Endometrium (tissue), 2 donors: ENCODE measurements around the gene PSAP.
A peak's percentile ranks its signal among the peaks of the same experiment; 100 is the strongest.
"Not testable (repeated sequence)": the region's sequence is repeated elsewhere in the genome, so short reads cannot be mapped to it uniquely, and the experiment has no call there.

Experiments used
- FAIRE-seq: peaks from 2 replicates; lab custom pipeline; 2012; peaks lifted over from hg19 to GRCh38; lab: Jason Lieb, UNC
- donor health status: control.
- donor health status: control.

PSAP gene

DNA sequence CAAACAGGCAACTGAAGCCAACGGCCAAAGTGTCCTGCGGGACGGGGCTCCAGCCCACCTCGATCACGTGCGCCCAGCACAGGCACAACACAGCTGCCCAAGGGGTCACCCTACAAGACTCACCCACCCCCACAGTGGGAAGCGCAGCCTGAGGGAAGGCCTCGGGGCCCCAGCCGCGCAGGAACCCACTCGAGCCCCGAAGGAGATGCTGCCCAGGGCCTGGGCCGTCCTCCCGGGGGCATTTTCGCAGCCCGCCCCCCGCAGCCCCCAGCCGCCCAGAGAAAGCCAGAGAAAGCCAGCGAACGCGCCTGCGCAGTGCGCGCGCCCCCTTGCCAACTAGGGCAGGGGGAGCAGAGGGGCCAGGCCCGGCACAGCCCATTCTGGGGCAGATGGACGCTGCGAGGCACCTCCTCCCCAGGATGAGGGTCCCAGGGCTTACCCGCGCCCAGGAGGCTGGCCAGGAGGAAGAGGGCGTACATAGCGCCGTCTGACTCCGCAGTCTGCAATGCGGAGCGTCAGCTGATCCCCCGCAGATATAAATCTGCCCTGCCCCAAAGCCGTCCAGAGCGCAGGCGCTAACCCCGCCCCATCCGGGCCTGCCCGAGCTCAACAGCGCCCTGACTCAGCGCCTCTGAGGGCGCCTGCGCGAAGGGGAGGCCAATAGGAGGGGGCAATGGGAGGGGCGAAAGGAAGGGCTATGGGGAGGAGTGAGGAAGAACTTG, at the start of gene PSAP:
PSAP (minus strand) TSS at position 509 of the 722 bp plus-strand sequence; CDS start at position 479, 30 bp downstream.
- peak; percentile 95 for FAIRE-seq

DNA sequence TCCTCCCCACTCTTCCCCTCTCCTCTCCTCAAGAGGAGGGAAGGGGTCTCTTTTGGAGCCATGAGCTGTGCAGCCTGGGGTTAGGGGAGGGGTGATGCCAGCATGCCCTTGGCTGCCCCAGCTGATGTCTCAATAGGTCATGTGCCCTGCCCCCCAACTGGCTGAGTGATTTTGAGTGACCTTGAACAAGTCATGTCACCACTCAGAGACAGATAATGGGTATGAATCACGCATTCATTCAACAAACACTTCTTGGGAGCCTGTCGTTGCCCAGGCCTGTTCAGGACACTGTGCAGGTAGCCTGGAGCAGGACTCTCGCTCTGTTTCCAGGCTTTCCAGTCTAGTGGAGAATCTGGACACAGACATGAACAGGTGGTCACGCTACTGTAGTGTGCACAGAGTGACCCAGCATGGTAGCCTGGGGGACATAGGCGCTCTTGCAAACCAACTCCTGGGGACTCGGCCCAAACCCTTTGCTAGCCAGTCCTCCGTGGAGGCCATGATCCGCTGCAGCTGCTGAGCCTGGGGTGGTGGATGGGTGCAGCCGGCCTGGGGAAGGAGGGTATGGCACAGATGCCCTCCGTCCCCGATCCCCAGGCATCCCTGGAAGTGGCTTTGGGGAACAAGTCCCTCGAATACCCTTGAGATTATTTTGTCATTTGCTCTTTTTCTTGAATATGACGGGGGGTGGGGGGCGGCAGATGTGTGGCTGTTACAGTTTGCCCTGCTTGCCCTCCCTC, 49.6 kb upstream of the PSAP start:
- FAIRE-seq: no peak

DNA sequence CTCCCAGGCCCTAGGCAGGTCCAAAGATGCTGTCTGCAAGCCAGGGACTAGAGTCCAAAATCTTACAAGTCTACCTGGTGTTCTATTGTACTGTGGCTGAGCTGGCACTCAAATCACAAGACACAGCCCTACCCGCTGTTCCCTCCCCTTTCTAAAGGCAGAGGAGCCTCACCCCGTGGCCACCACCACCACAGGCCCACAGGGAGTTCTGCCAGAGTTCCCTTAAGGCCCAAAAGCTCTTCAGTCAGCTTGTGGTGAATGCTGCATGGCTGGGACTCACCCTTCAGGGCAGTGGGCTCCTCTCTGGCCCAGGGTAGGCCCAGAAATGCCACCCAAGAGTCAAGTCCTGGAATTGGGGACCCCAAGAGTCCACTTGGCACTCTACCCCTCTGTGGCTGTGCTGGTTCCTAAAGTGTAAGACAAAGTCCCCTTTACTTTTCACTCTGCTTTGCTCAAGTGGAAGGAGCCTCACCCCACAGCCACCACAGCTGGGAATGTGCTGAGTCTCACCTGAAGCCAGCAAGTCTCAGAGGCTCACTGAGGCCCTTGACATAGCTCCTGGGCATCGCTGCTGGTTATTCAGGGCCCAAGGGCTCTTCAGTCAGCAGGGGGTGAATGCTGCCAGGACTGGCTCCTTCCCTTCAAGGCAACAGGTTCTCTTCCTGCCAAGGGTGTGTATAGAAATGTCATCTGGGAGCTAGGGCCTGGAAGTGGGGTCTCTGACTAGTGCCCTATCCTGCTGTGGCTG, 48.8 kb upstream of the PSAP start:
- FAIRE-seq: no peak

- FAIRE-seq: not testable (repeated sequence)
Measured at GRCh38 chr10:71898346-71898745, 47.3 kb upstream of the PSAP start.

- FAIRE-seq: no peak
Measured at GRCh38 chr10:71893920-71894319, 42.9 kb upstream of the PSAP start.

- FAIRE-seq: no peak
Measured at GRCh38 chr10:71893258-71893815, 42.3 kb upstream of the PSAP start.

DNA sequence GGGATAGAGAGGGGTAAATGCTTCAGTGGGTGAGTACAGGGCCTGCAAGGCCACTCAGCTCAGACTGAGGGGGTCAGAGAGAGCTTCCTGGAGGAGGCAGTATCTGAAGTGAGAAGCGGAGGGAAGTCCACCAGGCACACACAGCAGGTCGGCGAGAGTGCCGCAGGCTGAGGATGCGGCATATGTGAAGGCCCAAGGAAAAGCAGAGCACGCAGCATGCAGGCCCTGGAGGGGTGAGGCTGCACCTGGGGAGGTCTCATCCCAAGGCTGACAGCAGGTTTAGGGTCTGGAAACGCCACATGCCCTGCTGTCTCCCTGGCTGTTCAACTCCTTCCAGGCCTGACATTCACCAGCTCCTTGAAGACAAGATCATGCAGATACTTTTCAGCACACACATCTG, 40.4 kb upstream of the PSAP start:
- no peak for FAIRE-seq

- no peak for FAIRE-seq
Measured at GRCh38 chr10:71889388-71889987, 38.4 kb upstream of the PSAP start.

DNA sequence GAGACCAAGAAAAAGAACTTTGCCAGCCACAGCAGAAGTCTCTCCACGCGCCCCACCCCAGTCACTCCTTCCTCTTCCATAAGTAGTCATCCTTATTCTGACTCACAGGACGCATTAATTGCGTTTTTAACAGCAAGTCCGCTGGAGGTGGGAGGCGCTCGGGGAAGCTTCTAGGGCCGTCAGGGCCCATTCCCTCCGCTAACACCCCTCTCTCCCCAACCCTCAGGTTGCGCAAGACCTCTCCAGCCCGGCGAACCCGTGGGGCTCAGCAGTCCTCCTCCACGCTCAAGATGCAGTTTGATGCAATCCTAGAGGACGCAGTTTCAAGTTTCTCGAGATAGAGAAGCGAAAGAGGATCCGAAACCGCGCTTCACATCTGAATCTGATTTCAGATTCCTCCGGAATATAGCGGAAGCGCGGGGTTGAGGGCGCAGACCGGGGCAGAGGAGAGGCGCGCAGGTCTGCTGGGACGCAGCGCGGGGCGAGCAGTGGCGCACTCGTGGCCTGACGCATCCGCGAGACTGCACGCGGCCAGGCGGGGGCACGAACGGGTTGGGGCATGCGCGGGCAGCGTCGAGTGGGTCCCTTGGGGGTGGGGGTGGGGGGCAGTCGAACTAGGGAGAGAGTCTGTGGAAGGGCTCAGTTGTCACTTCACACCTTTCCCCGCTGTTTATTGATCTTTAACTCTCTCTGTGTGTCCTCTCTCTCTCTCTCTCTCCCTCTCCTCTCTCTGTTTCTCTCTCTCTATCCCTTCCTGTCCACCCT, 37.8 kb upstream of the PSAP start:
- FAIRE-seq: no peak

DNA sequence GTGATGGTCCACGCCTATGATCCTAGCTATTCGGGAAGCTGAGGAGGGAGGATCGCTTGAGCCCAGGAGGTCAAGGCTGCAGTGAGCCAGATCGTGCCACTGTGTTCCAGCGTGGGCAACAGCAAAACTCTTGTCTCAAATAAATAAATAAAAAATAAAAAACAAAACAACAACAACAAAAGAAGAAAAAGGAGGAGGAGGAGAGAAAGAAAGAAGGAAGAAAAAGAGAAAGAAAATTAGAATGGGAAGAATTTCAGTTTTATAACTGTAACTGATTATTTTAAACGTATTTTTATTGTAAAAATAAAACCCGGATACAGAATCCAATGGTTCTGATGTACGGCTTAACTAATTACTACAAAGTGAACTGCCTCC, 37.2 kb upstream of the PSAP start:
- FAIRE-seq: no peak

DNA sequence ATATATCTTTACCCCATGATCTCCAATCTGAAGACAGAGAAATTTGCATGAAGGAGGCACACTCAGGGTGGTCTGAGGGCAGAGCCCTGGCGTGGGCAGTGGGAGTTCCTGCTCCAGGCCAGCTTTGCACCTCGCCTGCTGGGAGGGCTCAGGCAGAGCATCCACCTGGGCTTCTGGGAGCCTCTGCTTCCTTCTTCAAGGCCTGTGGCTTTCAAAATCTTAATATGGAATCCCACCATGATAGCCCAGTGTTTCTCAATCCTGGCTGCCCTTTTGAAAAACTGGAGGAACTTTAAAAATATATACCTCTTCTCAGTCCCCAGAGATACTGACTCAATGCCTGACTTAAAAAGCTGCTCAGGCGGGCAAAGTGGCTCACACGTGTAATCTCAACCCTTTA, 36.7 kb upstream of the PSAP start:
- no peak for FAIRE-seq

- no peak for FAIRE-seq
Measured at GRCh38 chr10:71882813-71883659, 32.0 kb upstream of the PSAP start.

GRCh38 chr10:71881647-71882355, 30.8 kb upstream of the PSAP start:
- no peak for FAIRE-seq

DNA sequence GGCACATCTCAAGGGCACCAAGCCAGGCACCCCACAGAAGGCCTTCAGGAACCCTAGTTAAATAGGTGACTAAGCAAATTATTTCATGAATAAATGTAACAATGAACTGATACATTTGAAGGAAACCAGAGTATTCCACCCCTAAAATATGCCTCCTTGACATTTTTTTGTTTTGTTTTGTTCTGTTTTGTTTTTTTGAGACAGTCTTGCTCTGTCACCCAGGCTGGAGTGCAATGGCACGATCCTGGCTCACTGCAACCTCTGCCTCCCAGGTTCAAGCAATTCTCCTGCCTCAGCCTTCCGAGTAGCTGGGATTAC, 30.2 kb upstream of the PSAP start:
- FAIRE-seq: not testable (repeated sequence)

DNA sequence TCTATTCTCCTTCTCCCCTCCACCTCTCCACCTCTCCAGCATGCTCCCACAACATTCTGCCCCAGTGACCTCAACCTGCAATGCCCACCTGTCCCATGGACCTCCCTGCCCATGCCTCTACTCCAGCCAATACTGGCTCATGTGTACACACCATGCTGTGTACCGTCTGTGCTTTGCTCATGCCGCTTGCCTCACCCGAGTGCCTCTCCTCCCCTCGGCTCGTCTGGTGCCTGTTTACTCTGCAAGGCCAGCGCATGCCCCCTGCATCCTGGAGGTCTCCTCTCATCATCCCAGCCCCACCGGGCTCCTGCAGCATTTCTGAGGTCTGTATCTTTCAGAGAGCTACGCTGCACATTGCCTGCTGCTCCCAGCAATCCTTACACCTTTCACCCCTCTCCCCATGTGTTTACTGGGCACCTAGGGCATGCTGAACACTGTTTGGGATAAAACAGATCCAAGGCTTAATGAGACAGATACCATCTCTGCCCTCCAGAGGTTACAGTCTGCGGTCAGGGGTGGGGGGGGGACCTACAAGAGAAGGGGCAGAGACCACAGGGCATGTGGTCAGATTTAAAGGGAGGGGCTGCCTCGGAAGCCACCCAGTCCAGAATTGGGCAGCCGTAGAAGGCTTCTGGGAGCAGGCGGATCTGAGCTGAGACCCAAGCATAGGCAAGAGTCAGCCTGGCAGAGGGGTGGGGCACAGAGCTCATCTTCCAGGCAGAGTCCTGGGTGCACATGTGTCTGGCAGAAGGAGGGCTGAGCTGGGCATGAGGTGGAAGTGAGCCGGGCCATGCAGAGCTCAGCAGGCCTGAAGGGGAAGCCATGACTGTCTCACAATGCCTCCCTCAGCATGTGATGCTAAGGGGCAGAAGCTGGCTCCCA, 29.6 kb upstream of the PSAP start:
- no peak for FAIRE-seq

GRCh38 chr10:71878327-71879034, 27.4 kb upstream of the PSAP start:
- FAIRE-seq: no peak

- no peak for FAIRE-seq
Measured at GRCh38 chr10:71877821-71878220, 26.8 kb upstream of the PSAP start.

GRCh38 chr10:71874680-71875354, 23.8 kb upstream of the PSAP start:
- FAIRE-seq: not testable (repeated sequence)
